SK-N-MC (cell line): Measurements from ENCODE around the gene FAM234B.

Source experiments
- EZH2 ChIP-seq: fragments of 200-600 bp; sonication (generic); IDR thresholded peaks from one replicate; pipeline ENCODE4 v1.6.1; 2017; ENCODE audit warnings: antibody characterized with exemption
- POLR2AphosphoS5 ChIP-seq: IDR thresholded peaks from 2 replicates; pipeline ENCODE4 v1.6.1; 2012; ENCODE audit warnings: mild to moderate bottlenecking, low read depth, low read length, borderline replicate concordance

DNA sequence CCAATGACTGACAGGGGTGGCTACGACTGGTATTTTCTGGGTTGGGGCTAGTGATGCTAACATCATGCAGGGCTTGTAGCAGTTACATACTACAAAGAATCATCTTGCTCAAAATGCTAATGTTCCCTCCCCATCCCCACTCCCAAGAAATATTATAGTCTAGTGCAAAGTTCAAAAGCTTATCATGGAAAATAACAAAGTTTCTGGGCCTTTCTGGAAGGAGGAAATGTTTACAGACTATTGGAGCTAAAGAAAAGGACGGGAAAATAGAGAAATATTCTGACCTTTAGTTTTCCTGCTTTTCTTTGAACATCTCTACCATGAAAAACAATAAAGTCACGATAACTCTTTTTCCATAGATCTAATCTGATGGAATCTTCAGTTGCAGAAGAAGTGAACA lies 36.1 kb downstream of the FAM234B start:
- TF ChIP-seq POLR2AphosphoS5 (no peak), EZH2 (no peak)
